ENCODE data around the gene GRK4.

- TF ChIP-seq CTCF (IDR thresholded peaks at IDR 0.05) (no peak), POLR2A (IDR thresholded peaks at IDR 0.05) (no peak)
Observed at GRCh38 chr4:2968381-2968780, 5.0 kb downstream of the GRK4 start.
